Esophagus muscularis mucosa (tissue), 3 donors: Measurements from ENCODE around the gene FAAH.

Experiments
- CTCF ChIP-seq, 3 experiments: fragments of 200-600 bp in 2 of 3; fragments of 450-650 bp in 1 of 3; sonication (generic) in 2 of 3; IDR thresholded peaks; one replicate each; pipeline ENCODE4 v1.5.1; 2017 to 2019; ENCODE audit warnings: antibody characterized with exemption in 3 of 3, mild to moderate bottlenecking in 2 of 3, moderate library complexity in 1 of 3
- POLR2A ChIP-seq: fragments of 450-650 bp; IDR thresholded peaks from one replicate; pipeline ENCODE4 v1.6.1; 2017; ENCODE audit warnings: antibody characterized with exemption, moderate library complexity, mild to moderate bottlenecking, low read depth

- TF ChIP-seq CTCF (IDR thresholded peaks at IDR 0.05) (no peak), POLR2A (no peak)
Measured at GRCh38 chr1:46415514-46415913, 21.4 kb downstream of the FAAH start.
